K562 (cell line): ENCODE measurements around the gene TXNDC8. TPM values are rescaled to one million over a fixed set of nuclear protein-coding genes. Genes with fewer than 3 reads are reported as not detected.
A peak's percentile ranks its signal among the peaks of the same experiment; 100 is the strongest.

ENCODE experiments used
- ATAC-seq: fragments of 200-7000 bp; cut with Tn5 transposase; 3 replicates; pipeline ENCODE4 v1.9.1; 2020; ENCODE audit warnings: moderate library complexity
- BruUV-seq: library from RNA; stranded (reverse); fragments of 400-500 nt; replicated peaks from 2 replicates; lab custom pipeline; 2021; lab: Mats Ljungman, UMichigan
- CTCF ChIA-PET: fragments of 300-600 bp; formaldehyde crosslinking; extraction: SDS; loops from one replicate; lab custom pipeline; 2021; ENCODE audit warnings: low intra/inter-chr PET ratio; lab: Yijun Ruan, JAX
- POLR2A ChIA-PET: fragments of 300-600, 350-650 bp; sonication (Branson Sonifier 250); formaldehyde crosslinking; extraction: SDS; loops from one replicate; lab custom pipeline; 2021; ENCODE audit warnings: antibody characterized with exemption, inconsistent platforms; lab: Yijun Ruan, JAX
- DNase-seq, 4 experiments: peaks; one replicate each; pipeline versions ENCODE4 v3.0.0 to v3.0.0-alpha.2; 2011 to 2018; ENCODE audit warnings: low spot score in 3 of 4, mixed read lengths in 3 of 4; ENCODE audit errors: extremely low read depth in 1 of 4
- FAIRE-seq: peaks from 2 replicates; lab custom pipeline; 2011; peaks lifted over from hg19 to GRCh38; lab: Jason Lieb, UNC
- H2AFZ ChIP-seq: 2 replicates; pipeline ENCODE4 v1.6.0; 2011; ENCODE audit warnings: low read depth, low read length, control low read depth, inconsistent platforms
- H3K27ac ChIP-seq: fragments of 200-600 bp; 3 replicates; pipeline ENCODE4 v1.8.0; 2011; ENCODE audit warnings: low read depth, mild to moderate bottlenecking, control low read depth, inconsistent platforms, low read length, moderate library complexity, mixed read lengths; ENCODE audit errors: extremely low read depth
- H3K27me3 ChIP-seq, 2 experiments: fragments of 300-600 bp in 1 of 2; 2 replicates in 1 of 2; 3 replicates in 1 of 2; pipeline versions ENCODE4 v1.6.0 to v1.8.0; 2011; ENCODE audit warnings: inconsistent platforms in 2 of 2, low read length in 2 of 2, mild to moderate bottlenecking in 1 of 2, mixed read lengths in 1 of 2, moderate library complexity in 1 of 2; ENCODE audit not compliant: control insufficient read depth in 2 of 2, insufficient read depth in 2 of 2
- H3K36me3 ChIP-seq: fragments of 300-600 bp; 3 replicates; pipeline ENCODE4 v1.8.0; 2011; ENCODE audit warnings: mild to moderate bottlenecking, low read length, inconsistent platforms; ENCODE audit not compliant: control insufficient read depth, insufficient read depth
- H3K4me1 ChIP-seq, 2 experiments: fragments of 200-600 bp in 1 of 2; replicated peaks in 1 of 2; 2 replicates in 1 of 2; 3 replicates in 1 of 2; pipeline versions ENCODE4 v1.5.1 to v1.8.0; 2011; ENCODE audit warnings: inconsistent platforms in 2 of 2, low read length in 2 of 2, mild to moderate bottlenecking in 1 of 2, mixed read lengths in 1 of 2, moderate library complexity in 1 of 2; ENCODE audit not compliant: control insufficient read depth in 2 of 2, insufficient read depth in 2 of 2
- H3K4me2 ChIP-seq: 2 replicates; pipeline ENCODE4 v1.6.1; 2011; ENCODE audit warnings: low read length, control low read depth, inconsistent platforms, mixed read lengths; ENCODE audit not compliant: insufficient read depth
- H3K4me3 ChIP-seq: fragments of 200-600 bp; sonication (generic), shearing (Covaris generic); 2 replicates; pipeline ENCODE4 v1.5.1; 2016; ENCODE audit warnings: control low read depth, inconsistent platforms
- H3K79me2 ChIP-seq: fragments of 200-600 bp; 3 replicates; pipeline ENCODE4 v1.8.0; 2011; ENCODE audit warnings: low read length, inconsistent platforms; ENCODE audit not compliant: control insufficient read depth, insufficient read depth
- H3K9ac ChIP-seq, 2 experiments: 2 replicates each; pipeline versions ENCODE4 v1.6.0 to v1.6.1; 2011; ENCODE audit warnings: low read depth in 2 of 2, low read length in 2 of 2, control low read depth in 1 of 2, inconsistent platforms in 1 of 2, mild to moderate bottlenecking in 1 of 2, mixed read lengths in 1 of 2; ENCODE audit not compliant: insufficient read depth in 1 of 2
- H3K9me1 ChIP-seq: one replicate; pipeline ENCODE4 v1.6.0; 2011; ENCODE audit warnings: inconsistent platforms, mild to moderate bottlenecking, low read length, moderate library complexity; ENCODE audit not compliant: control insufficient read depth, insufficient read depth
- H3K9me3 ChIP-seq: replicated peaks from 2 replicates; pipeline ENCODE4 v1.5.1; 2011; ENCODE audit warnings: low read depth, low read length, inconsistent platforms; ENCODE audit not compliant: control insufficient read depth, insufficient read depth
- H4K20me1 ChIP-seq: replicated peaks from 2 replicates; pipeline ENCODE4 v1.6.1; 2011; ENCODE audit warnings: low read length, inconsistent platforms, mixed read lengths; ENCODE audit not compliant: control insufficient read depth, insufficient read depth
- BRD9 ChIP-seq: fragments of 450-650 bp; IDR thresholded peaks from 2 replicates; pipeline ENCODE4 v1.6.1; 2018; ENCODE audit warnings: low read depth; ENCODE audit not compliant: partially characterized antibody
- CEBPB ChIP-seq: fragments of 450-650 bp; IDR thresholded peaks from 2 replicates; pipeline ENCODE4 v1.6.1; 2016; ENCODE audit warnings: missing genetic modification characterization, missing compliant biosample characterization
- GABPB1 ChIP-seq: sonication (generic); formaldehyde crosslinking; IDR thresholded peaks from 2 replicates; pipeline ENCODE4 v1.8.0; 2022; ENCODE audit warnings: mild to moderate bottlenecking, missing genetic modification reagents
- HDAC1 ChIP-seq, 2 experiments: fragments of 450-650 bp; IDR thresholded peaks; 2 replicates each; pipeline ENCODE4 v1.6.1; 2016 to 2017; ENCODE audit warnings: inconsistent platforms in 1 of 2, mild to moderate bottlenecking in 1 of 2, moderate library complexity in 1 of 2
- IFI16 ChIP-seq: fragments of 250-450 bp; sonication (Bioruptor Pico); IDR thresholded peaks from 2 replicates; pipeline ENCODE4 v2.1.2; 2022; ENCODE audit warnings: mild to moderate bottlenecking, inconsistent platforms
- JUND ChIP-seq, 2 experiments: IDR thresholded peaks; 2 replicates in 1 of 2; 3 replicates in 1 of 2; pipeline ENCODE4 v1.6.1; 2011; ENCODE audit warnings: borderline replicate concordance in 2 of 2, low read depth in 2 of 2, low read length in 2 of 2, improper control_type of control experiment in 1 of 2, missing biosample characterization in 1 of 2, missing genetic modification characterization in 1 of 2, missing genetic modification reagents in 1 of 2
- MAFG ChIP-seq: fragments of 450-650 bp; conservative IDR thresholded peaks from 2 replicates; pipeline ENCODE4 v1.6.1; 2016; ENCODE audit warnings: missing genetic modification characterization, missing compliant biosample characterization
- MIER1 ChIP-seq: fragments of 450-650 bp; IDR thresholded peaks from 2 replicates; pipeline ENCODE4 v1.6.1; 2016; ENCODE audit warnings: antibody characterized with exemption, mild to moderate bottlenecking, low read depth
- NCOR1 ChIP-seq: fragments of 450-650 bp; IDR thresholded peaks from 2 replicates; pipeline ENCODE4 v1.6.1; 2016; ENCODE audit warnings: mild to moderate bottlenecking, moderate library complexity
- POLR2G ChIP-seq: fragments of 200-400 bp; formaldehyde crosslinking; IDR thresholded peaks from 2 replicates; pipeline ENCODE4 v1.6.1; 2017; ENCODE audit warnings: low read depth, mild to moderate bottlenecking, antibody characterized with exemption, low read length, moderate library complexity
- SPI1 ChIP-seq: IDR thresholded peaks from 2 replicates; pipeline ENCODE4 v1.6.1; 2011; ENCODE audit warnings: low read depth, low read length, control low read depth, borderline replicate concordance
- SRSF3 ChIP-seq: fragments of 200-400 bp; formaldehyde crosslinking; IDR thresholded peaks from 2 replicates; pipeline ENCODE4 v1.6.1; 2016; ENCODE audit warnings: mild to moderate bottlenecking, low read length, moderate library complexity; ENCODE audit not compliant: insufficient read depth
- XRCC3 ChIP-seq: fragments of 450-650 bp; IDR thresholded peaks from 2 replicates; pipeline ENCODE4 v1.6.1; 2017; ENCODE audit warnings: mild to moderate bottlenecking, moderate library complexity
- ZNF354B ChIP-seq: fragments of 250-450 bp; sonication (Bioruptor Pico); IDR thresholded peaks from 2 replicates; pipeline ENCODE4 v1.4.0; 2020
- ZNF551 ChIP-seq: fragments of 250-450 bp; sonication (Bioruptor Pico); IDR thresholded peaks from 2 replicates; pipeline ENCODE4 v1.5.0; 2021; ENCODE audit warnings: mild to moderate bottlenecking, moderate library complexity
- WGBS: fragments of 100-300 bp; shearing (Covaris generic); methylation state at CpG from one replicate; pipeline ENCODE4 v1.1.6; 2016; ENCODE audit warnings: low coverage, mixed read lengths; ENCODE audit not compliant: insufficient coverage; ENCODE audit errors: missing lambda C conversion rate; 5-methylcytosine and 5-hydroxymethylcytosine counted together
- in situ Hi-C: fragments of 300-500 bp; cut with MboI; formaldehyde crosslinking; loops from 4 replicates; pipeline ENCODE4 v1.15.0; 2018; ENCODE audit warnings: inconsistent platforms, mixed read lengths
- intact Hi-C: fragments of 100-400 bp; cut with micrococcal nuclease; formaldehyde crosslinking; loops from 2 replicates; pipeline ENCODE4 v1.14.2; 2022
- polyA plus RNA-seq, 8 experiments: library from polyadenylated mRNA; depleted of rRNA in 4 of 8; stranded (reverse) in 5 of 8; unstranded in 3 of 8; fragments of >200 nt; fragmentation: Nextera tagmentation in 2 of 8; fragmentation: Illumina TruSeq in 1 of 8; extraction: Ambion mirVana in 2 of 8; extraction: Trizol in 1 of 8; gene quantifications; 2 replicates each; pipeline versions ENCODE4 v1.2.1 to v1.2.3, GENCODE V29; 2011 to 2014; ENCODE audit warnings: inconsistent platforms in 1 of 8, missing spikeins in 1 of 8
- total RNA-seq, 7 experiments: library from RNA; depleted of rRNA in 6 of 7; stranded (reverse); fragments of >200 nt in 6 of 7; fragmentation: Illumina TruSeq in 2 of 7; extraction: Trizol in 2 of 7; gene quantifications; 2 replicates each; pipeline versions ENCODE4 v1.2.1 to v1.2.3, GENCODE V29; 2011 to 2021; ENCODE audit warnings: low replicate concordance in 1 of 7

TXNDC8 gene
- total and polyA plus RNA-seq, 9 of the 15 experiments (the other 6 are each of a cell fraction or from before 2014, with no cell fraction given), result not detected

- TF ChIP-seq JUND (IDR thresholded peaks at IDR 0.05; ENCODE audit: borderline replicate concordance, low read depth, low read length), result peak; percentile 61; the same call in 1 of the 2 replicates
- peak; percentile 56; the same call in 1 of the 3 replicates for TF ChIP-seq JUND (tag; IDR thresholded peaks at IDR 0.05; ENCODE audit: borderline replicate concordance, low read depth, low read length)
- TF ChIP-seq MAFG (tag), result no peak
- TF ChIP-seq HDAC1 (IDR thresholded peaks at IDR 0.05), result peak in 1 of 2 experiments; percentile 54; a peak in 1 of 4 replicates
- peak; percentile 59; the same call in 1 of the 2 replicates for TF ChIP-seq NCOR1
- no peak for TF ChIP-seq POLR2G
These were observed 32.7 kb upstream of the TXNDC8 start (continued) for GRCh38 chr9:110370315-110370714.

- intact Hi-C loops, result no loop called here
- ChIA-PET CTCF (no interaction called here), POLR2A (no interaction called here)
- TF ChIP-seq GABPB1 (CRISPR knock-in tag), result no peak
- TF ChIP-seq BRD9, result no peak
- TF ChIP-seq SPI1, result no peak
- TF ChIP-seq IFI16 (CRISPR knock-in tag), result no peak
- TF ChIP-seq MIER1, result no peak
- TF ChIP-seq ZNF354B (CRISPR knock-in tag), result no peak
- no peak for TF ChIP-seq ZNF551 (CRISPR knock-in tag)
- TF ChIP-seq CEBPB, result no peak
- TF ChIP-seq XRCC3, result no peak
- no peak for TF ChIP-seq SRSF3
- DNase-seq (no peak), FAIRE-seq (no peak), ATAC-seq (no peak)
- Histone ChIP-seq H3K79me2 (no peaks in the 10 kb centered on the region), H3K4me2 (no peak overlapping the region), H3K9ac (no peak overlapping the region), H3K27ac (no peak overlapping the region), H3K4me1 (peaks cover 0 to 1% of the 10 kb centered on the region in 2 experiments; a peak in 1 of 5 replicates), H2AFZ (no peak overlapping the region), H3K9me3 (no peaks in the 10 kb centered on the region), H4K20me1 (no peaks in the 10 kb centered on the region), H3K36me3 (no peaks in the 10 kb centered on the region), H3K9me1 (no peaks in the 10 kb centered on the region), H3K4me3 (no peak overlapping the region), H3K27me3 (no peaks in the 10 kb centered on the region)
- in situ Hi-C loops, result no loop called here
- 69% methylated on average over 2 of the region's 2 CpGs for WGBS
- BruUV-seq, result no TSS peak
These were observed 26.8 kb upstream of the TXNDC8 start for GRCh38 chr9:110364451-110364850.
